HEK293 (cell line): Measurements from ENCODE around the gene FOXP3.

Source experiments
- CTCF ChIA-PET: fragments of 350-600 bp; formaldehyde crosslinking; extraction: SDS; loops from one replicate; lab custom pipeline; 2021; ENCODE audit warnings: antibody characterized with exemption; lab: Yijun Ruan, JAX
- POLR2A ChIA-PET: fragments of 300-600 bp; formaldehyde crosslinking; extraction: SDS; loops from one replicate; lab custom pipeline; 2020; ENCODE audit warnings: antibody characterized with exemption, inconsistent platforms; lab: Yijun Ruan, JAX
- H3K27ac ChIP-seq: fragments of 200-500 bp; sonication (Bioruptor generic); 2 replicates; pipeline ENCODE4 v1.5.1; 2014; ENCODE audit warnings: low read depth, low read length, control low read depth, inconsistent platforms; ENCODE audit errors: extremely low read depth
- H3K36me3 ChIP-seq, 2 experiments: fragments of 200-500 bp in 1 of 2; sonication (Bioruptor generic) in 1 of 2; 1 replicate in 1 of 2; 2 replicates in 1 of 2; pipeline ENCODE4 v1.5.1; 2014 to 2017; ENCODE audit warnings: inconsistent platforms in 2 of 2, low read length in 2 of 2; ENCODE audit not compliant: control insufficient read depth in 2 of 2, insufficient read depth in 1 of 2
- H3K4me1 ChIP-seq: fragments of 200-500 bp; sonication (Bioruptor generic); 2 replicates; pipeline ENCODE4 v1.5.1; 2014; ENCODE audit warnings: mild to moderate bottlenecking, low read length, inconsistent platforms; ENCODE audit not compliant: control insufficient read depth, insufficient read depth
- H3K4me3 ChIP-seq: 2 replicates; pipeline ENCODE4 v1.5.1; 2011; ENCODE audit warnings: low read depth, mild to moderate bottlenecking, control low read depth, low read length, moderate library complexity
- H3K9me3 ChIP-seq: fragments of 200-500 bp; sonication (Bioruptor generic); 2 replicates; pipeline ENCODE4 v1.5.1; 2014; ENCODE audit warnings: low read depth, low read length, inconsistent platforms; ENCODE audit not compliant: control insufficient read depth, insufficient read depth
- BCL11A ChIP-seq: fragments of 450-650 bp; formaldehyde crosslinking; IDR thresholded peaks from 2 replicates; pipeline ENCODE4 v1.5.1; 2016; ENCODE audit warnings: low read depth, missing biosample characterization, missing genetic modification characterization
- GLIS2 ChIP-seq: fragments of 450-650 bp; formaldehyde crosslinking; IDR thresholded peaks from 2 replicates; pipeline ENCODE4 v1.5.1; 2016; ENCODE audit warnings: missing biosample characterization, missing genetic modification characterization
- PATZ1 ChIP-seq: fragments of 450-650 bp; formaldehyde crosslinking; IDR thresholded peaks from 2 replicates; pipeline ENCODE4 v1.5.1; 2016; ENCODE audit warnings: missing biosample characterization, missing genetic modification characterization
- ZBTB7A ChIP-seq: fragments of 450-650 bp; formaldehyde crosslinking; IDR thresholded peaks from 2 replicates; pipeline ENCODE4 v1.5.1; 2016; ENCODE audit warnings: low read depth, missing biosample characterization, missing genetic modification characterization
- ZNF10 ChIP-seq: fragments of 450-650 bp; formaldehyde crosslinking; IDR thresholded peaks from 2 replicates; pipeline ENCODE4 v1.5.1; 2017; ENCODE audit warnings: missing biosample characterization, missing genetic modification characterization
- ZNF175 ChIP-seq: fragments of 450-650 bp; formaldehyde crosslinking; IDR thresholded peaks from 2 replicates; pipeline ENCODE4 v1.5.1; 2016; ENCODE audit warnings: missing biosample characterization, missing genetic modification characterization
- ZNF311 ChIP-seq: fragments of 450-650 bp; formaldehyde crosslinking; IDR thresholded peaks from 2 replicates; pipeline ENCODE4 v1.5.1; 2017; ENCODE audit warnings: missing biosample characterization, missing genetic modification characterization, borderline replicate concordance
- ZNF391 ChIP-seq: fragments of 450-650 bp; formaldehyde crosslinking; IDR thresholded peaks from 2 replicates; pipeline ENCODE4 v1.5.1; 2016; ENCODE audit warnings: low read depth, missing biosample characterization, missing genetic modification characterization, borderline replicate concordance
- ZNF404 ChIP-seq: fragments of 450-650 bp; formaldehyde crosslinking; IDR thresholded peaks from 2 replicates; pipeline ENCODE4 v1.5.1; 2017; ENCODE audit warnings: missing biosample characterization, missing genetic modification characterization
- ZNF416 ChIP-seq: fragments of 450-650 bp; formaldehyde crosslinking; IDR thresholded peaks from 2 replicates; pipeline ENCODE4 v1.5.1; 2016; ENCODE audit warnings: missing biosample characterization, missing genetic modification characterization
- ZNF501 ChIP-seq: fragments of 450-650 bp; formaldehyde crosslinking; IDR thresholded peaks from 2 replicates; pipeline ENCODE4 v1.5.1; 2016; ENCODE audit warnings: missing biosample characterization, missing genetic modification characterization
- ZNF558 ChIP-seq: fragments of 450-650 bp; formaldehyde crosslinking; IDR thresholded peaks from 2 replicates; pipeline ENCODE4 v1.5.1; 2016; ENCODE audit warnings: missing biosample characterization, missing genetic modification characterization
- ZNF596 ChIP-seq: fragments of 450-650 bp; IDR thresholded peaks from 2 replicates; pipeline ENCODE4 v1.5.0; 2018; ENCODE audit warnings: missing biosample characterization, mild to moderate bottlenecking, missing genetic modification characterization, moderate library complexity
- ZNF629 ChIP-seq: fragments of 450-650 bp; formaldehyde crosslinking; IDR thresholded peaks from 2 replicates; pipeline ENCODE4 v1.5.1; 2017; ENCODE audit warnings: missing biosample characterization, missing genetic modification characterization
- ZNF76 ChIP-seq: fragments of 450-650 bp; formaldehyde crosslinking; IDR thresholded peaks from 2 replicates; pipeline ENCODE4; 2016; ENCODE audit warnings: low read depth, missing biosample characterization, missing genetic modification characterization, borderline replicate concordance
- ZNF785 ChIP-seq: fragments of 450-650 bp; formaldehyde crosslinking; IDR thresholded peaks from 2 replicates; pipeline ENCODE4 v1.5.1; 2016; ENCODE audit warnings: missing biosample characterization, missing genetic modification characterization
- ZSCAN18 ChIP-seq: fragments of 450-650 bp; formaldehyde crosslinking; IDR thresholded peaks from 2 replicates; pipeline ENCODE4 v1.5.1; 2016; ENCODE audit warnings: missing biosample characterization, missing genetic modification characterization
- ZXDB ChIP-seq: fragments of 450-650 bp; formaldehyde crosslinking; IDR thresholded peaks from 2 replicates; pipeline ENCODE4 v1.5.1; 2016; ENCODE audit warnings: missing biosample characterization, missing genetic modification characterization

Gene FOXP3

GRCh38 chrX:49277535-49277830 is 13.0 kb upstream of the FOXP3 start (continued):
- TF ChIP-seq PATZ1 (tag by site-specific recombination) (no peak), ZNF391 (tag by site-specific recombination) (no peak), ZNF558 (tag by site-specific recombination) (no peak), ZXDB (tag by site-specific recombination) (no peak), ZBTB7A (tag by site-specific recombination) (no peak), ZNF416 (no peak), ZSCAN18 (tag by site-specific recombination) (no peak), ZNF175 (tag by site-specific recombination) (no peak), ZNF785 (tag by site-specific recombination) (no peak), GLIS2 (tag by site-specific recombination) (no peak)

GRCh38 chrX:49276671-49277534 is 12.4 kb upstream of the FOXP3 start:
- H3K4me3 ChIP-seq, result no peak overlapping the region
- no peaks in the 10 kb centered on the region for H3K36me3 ChIP-seq
- H3K4me1 ChIP-seq, result no peaks in the 10 kb centered on the region
- no peak overlapping the region for H3K27ac ChIP-seq
- POLR2A ChIA-PET, result interaction anchor here (0.6 kb wide), 1 partner anchor 534 kb away, joined by 4 read pairs; no protein-coding TSS in a partner anchor
- TF ChIP-seq ZNF76 (tag by site-specific recombination), result no peak
- TF ChIP-seq ZNF501, result no peak
- TF ChIP-seq ZNF10, result no peak
- no peak for TF ChIP-seq ZNF629 (tag by site-specific recombination)
- TF ChIP-seq BCL11A (tag by site-specific recombination), result no peak
- no peak for TF ChIP-seq ZNF404 (tag by site-specific recombination)
- TF ChIP-seq ZNF311, result no peak
- TF ChIP-seq, all 188 proteins: peak for 0
- H3K9me3 ChIP-seq, result no peaks in the 10 kb centered on the region
- CTCF ChIA-PET, result interaction anchor here (0.9 kb wide), 1 partner anchor 86 kb away, joined by 3 read pairs; no protein-coding TSS in a partner anchor

GRCh38 chrX:49276207-49276606 is 11.7 kb upstream of the FOXP3 start:
- no peak for TF ChIP-seq ZNF596 (tag by site-specific recombination)
- POLR2A ChIA-PET, result interaction anchor here (0.6 kb wide), 2 partner anchors 53 to 533 kb away, joined by 3 to 4 read pairs; no protein-coding TSS in a partner anchor
- Histone ChIP-seq H3K4me3 (no peak overlapping the region), H3K27ac (no peak overlapping the region), H3K36me3 (no peaks in the 10 kb centered on the region), H3K4me1 (no peaks in the 10 kb centered on the region), H3K9me3 (no peaks in the 10 kb centered on the region)
- CTCF ChIA-PET, result interaction anchor here (0.9 to 1.2 kb wide), 2 partner anchors 16 to 85 kb away, joined by 3 to 4 read pairs; no protein-coding TSS in a partner anchor
